Activated CD4-positive, alpha-beta T cell treated with anti-CD3 and anti-CD28 coated beads, Interleukin-2, amount 10 ng/mL, durations not matched to agents 7 days and 5 days (primary cell): ENCODE results near the gene ODAD4. TPM values are rescaled to one million over a fixed set of nuclear protein-coding genes. Genes with fewer than 3 reads are reported as not detected.
"Not testable (repeated sequence)": the region's sequence is repeated elsewhere in the genome, so short reads cannot be mapped to it uniquely, and the experiment has no call there.

Experiments used
- CTCF ChIA-PET: fragments of 350-600 bp; sonication (Branson Sonifier 250); formaldehyde crosslinking; loops from one replicate; lab custom pipeline; 2021; ENCODE audit warnings: antibody characterized with exemption; lab: Charles Lee
- POLR2A ChIA-PET: fragments of 350-600 bp; sonication (Branson Sonifier 250); formaldehyde crosslinking; loops from one replicate; lab custom pipeline; 2021; ENCODE audit warnings: antibody characterized with exemption; lab: Charles Lee
- DNase-seq: peaks from one replicate; pipeline ENCODE4 v3.0.0-alpha.2; 2020
- H3K27ac Mint-ChIP-seq: one replicate; pipeline ENCODE4 v1.8.0; 2021; ENCODE audit warnings: mild to moderate bottlenecking, moderate library complexity, mixed read lengths
- H3K27me3 Mint-ChIP-seq: one replicate; pipeline ENCODE4 v1.8.0; 2021; ENCODE audit warnings: mixed read lengths
- H3K36me3 Mint-ChIP-seq: one replicate; pipeline ENCODE4 v1.8.0; 2021; ENCODE audit warnings: low read depth, mixed read lengths
- H3K4me1 Mint-ChIP-seq: one replicate; pipeline ENCODE4 v1.8.0; 2021; ENCODE audit warnings: mixed read lengths
- H3K4me3 Mint-ChIP-seq: one replicate; pipeline ENCODE4 v1.8.0; 2021; ENCODE audit warnings: mild to moderate bottlenecking, moderate library complexity, mixed read lengths
- H3K9me3 Mint-ChIP-seq: one replicate; pipeline ENCODE4 v1.8.0; 2021; ENCODE audit warnings: mixed read lengths
- total RNA-seq, 2 experiments: library from RNA; stranded (reverse); gene quantifications; one replicate each; pipeline ENCODE4 v1.2.3, GENCODE V29; 2021

The ODAD4 gene
- total RNA-seq, 2 experiments from 2014 or later: 0.40 to 0.42 TPM

GRCh38 chr17:42002175-42002791 lies 71.9 kb downstream of the ODAD4 start:
- peaks cover 26% of the 10 kb centered on the region for H3K36me3 Mint-ChIP-seq
- H3K27me3 Mint-ChIP-seq: no peaks in the 10 kb centered on the region
- POLR2A ChIA-PET: no interaction called here
- no peak overlapping the region for H3K27ac Mint-ChIP-seq
- DNase-seq: no peak
- H3K9me3 Mint-ChIP-seq: no peaks in the 10 kb centered on the region
- no peak overlapping the region for H3K4me3 Mint-ChIP-seq
- CTCF ChIA-PET: interaction anchor here (0.8 to 9.2 kb wide), 4 partner anchors 16 to 178 kb away, joined by 3 to 62 read pairs (median 3); partner anchors contain the start of genes DNAJC7 and NKIRAS2
- peaks cover 31% of the 10 kb centered on the region for H3K4me1 Mint-ChIP-seq

DNA sequence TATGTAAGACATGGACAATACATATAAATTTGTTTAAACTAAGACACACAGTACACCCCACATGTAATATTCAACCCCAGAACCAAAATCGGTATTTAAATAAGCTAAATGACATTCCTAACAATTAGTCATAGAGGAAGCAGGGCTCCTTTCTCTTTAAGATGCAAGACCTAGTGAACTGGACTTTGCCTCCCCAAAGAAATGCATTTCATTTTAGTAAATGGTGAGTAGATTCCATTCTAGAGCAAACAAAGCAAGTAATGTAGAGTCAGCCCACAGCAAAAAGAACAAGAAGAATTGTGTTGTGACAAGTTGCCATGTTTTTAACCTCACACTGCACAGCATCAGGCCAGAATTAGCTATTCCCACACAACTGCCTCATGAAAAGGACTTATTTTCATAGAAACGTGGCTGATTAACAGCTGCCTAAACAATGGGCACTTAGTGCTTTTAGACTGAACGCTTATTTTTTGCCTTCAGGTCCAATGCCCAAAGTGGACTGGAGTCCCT lies 72.4 kb downstream of the ODAD4 start:
- ChIA-PET POLR2A (no interaction called here), CTCF (interaction anchor here (0.8 to 9.2 kb wide), 4 partner anchors 15 to 178 kb away, joined by 3 to 62 read pairs (median 3); partner anchors contain the start of genes DNAJC7 and NKIRAS2)
- no peak overlapping the region for H3K27ac Mint-ChIP-seq
- H3K9me3 Mint-ChIP-seq: no peaks in the 10 kb centered on the region
- H3K27me3 Mint-ChIP-seq: no peaks in the 10 kb centered on the region
- no peak overlapping the region for H3K4me3 Mint-ChIP-seq
- H3K36me3 Mint-ChIP-seq: peaks cover 26% of the 10 kb centered on the region
- no peak for DNase-seq
- peaks cover 32% of the 10 kb centered on the region for H3K4me1 Mint-ChIP-seq

DNA sequence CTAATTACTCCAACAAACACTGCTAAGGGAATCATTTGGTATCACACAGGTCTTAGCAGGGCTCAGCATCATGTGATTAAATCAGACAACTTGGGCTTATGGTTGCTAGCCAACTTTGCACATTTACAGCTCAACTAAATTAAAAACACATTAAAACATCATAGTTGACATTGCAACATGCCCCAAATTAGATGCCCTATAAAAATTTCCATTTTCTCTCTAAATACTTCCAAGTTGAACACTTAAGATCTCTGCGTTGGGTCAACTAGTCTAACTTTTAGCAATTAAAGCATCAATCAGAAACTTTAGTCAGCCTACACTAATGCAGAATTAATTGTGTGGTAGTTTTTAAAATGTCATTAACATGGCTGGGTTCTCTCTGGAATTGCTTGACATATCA lies 74.7 kb downstream of the ODAD4 start:
- H3K9me3 Mint-ChIP-seq: no peaks in the 10 kb centered on the region
- no peaks in the 10 kb centered on the region for H3K27me3 Mint-ChIP-seq
- POLR2A ChIA-PET: no interaction called here
- H3K36me3 Mint-ChIP-seq: peaks cover 26% of the 10 kb centered on the region
- H3K4me3 Mint-ChIP-seq: no peak overlapping the region
- CTCF ChIA-PET: interaction anchor here (1.0 to 9.2 kb wide), 2 partner anchors 13 to 21 kb away, joined by 3 to 62 read pairs; partner anchors contain the start of genes DNAJC7 and NKIRAS2
- no peak overlapping the region for H3K27ac Mint-ChIP-seq
- H3K4me1 Mint-ChIP-seq: peaks cover 41% of the 10 kb centered on the region
- no peak for DNase-seq

GRCh38 chr17:42009170-42009569 lies 78.8 kb downstream of the ODAD4 start:
- no peak for DNase-seq
- Mint-ChIP-seq H3K4me1 (peaks cover 52% of the 10 kb centered on the region), H3K9me3 (no peaks in the 10 kb centered on the region), H3K27ac (peak overlapping the region; percentile 39), H3K36me3 (peaks cover 20% of the 10 kb centered on the region), H3K4me3 (no peak overlapping the region), H3K27me3 (no peaks in the 10 kb centered on the region)
- CTCF ChIA-PET: interaction anchor here (0.7 to 9.2 kb wide), 3 partner anchors 9 to 91 kb away, joined by 3 to 62 read pairs (median 5); partner anchors contain the start of genes DNAJC7 and NKIRAS2
- POLR2A ChIA-PET: interaction anchor here (0.5 kb wide), 1 partner anchor 532 kb away, joined by 3 read pairs; no protein-coding TSS in a partner anchor

GRCh38 chr17:42010266-42010680 lies 79.9 kb downstream of the ODAD4 start:
- Mint-ChIP-seq H3K4me1 (peaks cover 47% of the 10 kb centered on the region), H3K36me3 (peaks cover 20% of the 10 kb centered on the region)
- POLR2A ChIA-PET, H3K9me3 Mint-ChIP-seq, H3K4me3 Mint-ChIP-seq, DNase-seq, H3K27ac Mint-ChIP-seq, H3K27me3 Mint-ChIP-seq: not testable (repeated sequence)
- CTCF ChIA-PET: interaction anchor here (9.2 kb wide), 1 partner anchor 8 kb away, joined by 62 read pairs; the partner anchor contains the start of genes DNAJC7 and NKIRAS2

- ChIA-PET POLR2A (no interaction called here), CTCF (no interaction called here)
- Mint-ChIP-seq H3K9me3 (no peaks in the 10 kb centered on the region), H3K36me3 (peaks cover 20% of the 10 kb centered on the region), H3K4me1 (peaks cover 53% of the 10 kb centered on the region), H3K4me3 (no peak overlapping the region), H3K27me3 (no peaks in the 10 kb centered on the region), H3K27ac (no peak overlapping the region)
- DNase-seq: no peak
Observed at GRCh38 chr17:42010898-42011516, 80.6 kb downstream of the ODAD4 start.

DNA sequence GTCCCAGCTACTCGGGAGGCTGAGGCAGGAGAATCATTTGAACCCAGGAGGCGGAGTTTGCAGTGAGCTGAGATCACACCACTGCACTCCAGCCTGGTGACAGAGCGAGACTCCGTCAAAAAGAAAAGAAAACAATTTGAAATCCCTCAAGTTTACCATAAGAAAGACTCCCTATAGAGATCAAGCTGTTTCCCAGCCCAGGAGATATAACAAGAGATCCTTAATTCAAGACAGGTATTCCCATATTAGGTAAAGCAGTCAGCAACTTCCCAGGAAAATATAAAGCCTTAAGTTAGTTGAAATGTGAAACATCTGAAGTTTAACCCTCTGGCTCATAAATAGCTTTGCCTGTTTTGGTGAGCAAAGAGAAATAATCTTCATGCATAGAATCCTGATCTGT lies 81.9 kb downstream of the ODAD4 start:
- H3K9me3 Mint-ChIP-seq, H3K27ac Mint-ChIP-seq, H3K27me3 Mint-ChIP-seq, DNase-seq, H3K4me3 Mint-ChIP-seq, CTCF ChIA-PET: not testable (repeated sequence)
- POLR2A ChIA-PET: interaction anchor here (1.2 kb wide), 1 partner anchor 46 kb away, joined by 4 read pairs; the partner anchor contains the start of gene CNP
- peaks cover 23% of the 10 kb centered on the region for H3K36me3 Mint-ChIP-seq
- peaks cover 57% of the 10 kb centered on the region for H3K4me1 Mint-ChIP-seq

DNA sequence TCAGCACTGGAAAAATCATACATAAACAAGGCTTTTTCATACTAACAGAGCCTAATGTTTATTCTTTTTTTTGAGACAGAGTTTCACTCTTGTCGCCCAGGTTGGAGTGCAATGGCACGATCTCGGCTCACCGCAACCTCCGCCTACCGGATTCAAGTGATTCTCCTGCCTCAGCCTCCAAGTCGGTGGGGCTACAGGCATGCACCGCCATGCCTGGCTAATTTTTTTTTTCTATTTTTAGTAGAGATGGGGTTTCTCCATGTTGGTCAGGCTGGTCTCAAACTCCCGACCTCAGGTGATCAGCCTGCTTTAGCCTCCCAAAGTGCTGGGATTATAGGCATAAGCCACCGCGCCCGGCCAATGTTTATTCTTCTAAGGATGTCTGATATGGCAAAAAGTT lies 83.3 kb downstream of the ODAD4 start:
- CTCF ChIA-PET, DNase-seq, H3K4me3 Mint-ChIP-seq, H3K27ac Mint-ChIP-seq, POLR2A ChIA-PET, H3K9me3 Mint-ChIP-seq, H3K27me3 Mint-ChIP-seq: not testable (repeated sequence)
- H3K4me1 Mint-ChIP-seq: peaks cover 68% of the 10 kb centered on the region
- peaks cover 23% of the 10 kb centered on the region for H3K36me3 Mint-ChIP-seq

Other genes starting within 250 kb of the ODAD4 start
- 100 to 1,000 TPM; 605 to 645 TPM for gene EIF1, start 241.7 kb upstream of the ODAD4 start, total RNA-seq
- not detected for gene GAST, start 218.3 kb upstream of the ODAD4 start, total RNA-seq
- gene HAP1, start 196.0 kb upstream of the ODAD4 start, total RNA-seq: under 1 TPM; 0.25 to 0.31 TPM
- under 1 TPM; 0.77 to 0.99 TPM for gene JUP, start 143.9 kb upstream of the ODAD4 start, total RNA-seq
- 1 to 10 TPM; 1.2 to 2.4 TPM for gene P3H4, start 118.7 kb upstream of the ODAD4 start, total RNA-seq
- gene FKBP10, start 117.6 kb upstream of the ODAD4 start, total RNA-seq: under 1 TPM in 1 of 2 experiments, not detected in 1; 0.44 TPM
- gene NT5C3B, start 94.4 kb upstream of the ODAD4 start, total RNA-seq: 10 to 100 TPM; 13.7 to 17.7 TPM
- gene KLHL10, start 92.8 kb upstream of the ODAD4 start, total RNA-seq: not detected
- gene KLHL11, start 65.2 kb upstream of the ODAD4 start, total RNA-seq: 10 to 100 TPM; 13.2 to 13.9 TPM
- gene ACLY, start 11.7 kb upstream of the ODAD4 start, total RNA-seq: 100 to 1,000 TPM; 143 to 150 TPM
- 10 to 100 TPM; 81.2 to 97.5 TPM for gene CNP, start 36.2 kb downstream of the ODAD4 start, total RNA-seq
- gene DNAJC7, start 86.8 kb downstream of the ODAD4 start, total RNA-seq: 10 to 100 TPM; 93.3 to 94.8 TPM
- gene NKIRAS2, start 89.5 kb downstream of the ODAD4 start, total RNA-seq: 10 to 100 TPM; 23.3 to 25.5 TPM
- gene C17orf113, start 120.0 kb downstream of the ODAD4 start, total RNA-seq: under 1 TPM in 1 of 2 experiments, not detected in 1; 0.04 TPM
- not detected for gene ZNF385C, start 167.9 kb downstream of the ODAD4 start, total RNA-seq
- 10 to 100 TPM; 52.4 to 54.3 TPM for gene DHX58, start 182.1 kb downstream of the ODAD4 start, total RNA-seq
- 10 to 100 TPM; 47.9 to 48.3 TPM for gene KAT2A, start 190.8 kb downstream of the ODAD4 start, total RNA-seq
- gene HSPB9, start 192.2 kb downstream of the ODAD4 start, total RNA-seq: not detected
- 100 to 1,000 TPM in 1 of 2 experiments, 10 to 100 TPM in 1; 97.1 to 108 TPM for gene RAB5C, start 224.4 kb downstream of the ODAD4 start, total RNA-seq